H7 (cell line): ENCODE data around the gene GAS2. TPM values are rescaled to one million over a fixed set of nuclear protein-coding genes. Genes with fewer than 3 reads are reported as not detected.

Source experiments
- DNase-seq: peaks from one replicate; pipeline ENCODE4 v3.0.0; 2012
- H3K27me3 ChIP-seq: 2 replicates; pipeline ENCODE4 v1.6.0; 2011; ENCODE audit warnings: mild to moderate bottlenecking, low read length; ENCODE audit not compliant: control insufficient read depth, insufficient read depth
- H3K36me3 ChIP-seq: replicated peaks from 2 replicates; pipeline ENCODE4 v1.5.1; 2011; ENCODE audit warnings: low read length; ENCODE audit not compliant: control insufficient read depth, insufficient read depth
- H3K4me3 ChIP-seq: 2 replicates; pipeline ENCODE4 v1.5.1; 2011; ENCODE audit warnings: low read depth, mild to moderate bottlenecking, control low read depth, low read length, moderate library complexity; ENCODE audit not compliant: insufficient read depth
- total RNA-seq: library from RNA; depleted of rRNA; stranded (reverse); fragments of >200 nt; shearing (Covaris generic); gene quantifications from 2 replicates; pipeline ENCODE4 v1.2.3, GENCODE V29; 2014

Gene GAS2
- total RNA-seq, 1 experiment from 2014 or later = 2.0 TPM

DNA sequence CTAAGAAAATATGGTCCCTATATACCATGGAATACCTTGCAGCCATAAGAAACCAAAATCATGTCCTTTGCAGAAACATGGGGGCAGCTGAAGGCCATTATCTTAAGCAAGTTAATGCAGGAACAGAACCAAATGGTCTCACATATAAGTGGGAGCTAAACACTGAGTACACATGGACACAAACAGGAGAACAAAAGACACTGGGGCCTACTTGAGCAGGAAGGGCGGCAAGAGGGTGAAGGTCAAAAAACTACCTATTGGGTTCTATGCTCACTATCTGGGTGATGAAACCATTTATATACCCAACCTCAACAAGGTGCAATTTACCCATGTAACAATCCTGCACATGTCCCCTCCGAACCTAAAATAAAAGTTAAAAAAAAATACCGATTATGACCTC, 22.5 kb downstream of the GAS2 start:
- Histone ChIP-seq H3K27me3 (no peaks in the 10 kb centered on the region), H3K4me3 (no peak overlapping the region)
- no peak for DNase-seq

GRCh38 chr11:22690257-22690656, 23.8 kb downstream of the GAS2 start:
- Histone ChIP-seq H3K27me3 (no peaks in the 10 kb centered on the region), H3K36me3 (no peaks in the 10 kb centered on the region), H3K4me3 (no peak overlapping the region)
- no peak for DNase-seq

More for the DNA sequence above, 22.5 kb downstream of the GAS2 start:
- no peaks in the 10 kb centered on the region for H3K36me3 ChIP-seq

- no peaks in the 10 kb centered on the region for H3K36me3 ChIP-seq
- no peaks in the 10 kb centered on the region for H3K27me3 ChIP-seq
- no peak overlapping the region for H3K4me3 ChIP-seq
- no peak for DNase-seq
Measured at GRCh38 chr11:22690871-22691270, 24.5 kb downstream of the GAS2 start.

DNA sequence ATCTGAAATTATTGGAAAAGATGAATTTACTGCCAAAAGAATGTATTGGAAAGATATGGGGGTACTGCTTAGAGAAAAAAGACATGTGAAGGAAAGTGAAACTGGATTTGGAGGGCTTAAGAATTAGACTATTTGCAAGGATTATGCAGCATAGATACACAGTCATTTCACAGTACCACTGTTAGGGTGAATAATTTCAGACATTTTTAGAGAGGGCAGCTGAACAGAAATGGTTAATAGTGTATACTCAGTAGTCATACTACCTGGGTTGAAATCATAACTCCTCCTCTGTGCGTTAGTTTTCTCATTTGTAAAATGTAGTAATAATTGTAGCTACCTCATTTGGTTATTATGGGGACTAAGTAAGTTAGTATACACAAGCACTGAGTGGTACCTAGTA, 33.0 kb downstream of the GAS2 start:
- Histone ChIP-seq H3K27me3 (no peaks in the 10 kb centered on the region), H3K36me3 (no peaks in the 10 kb centered on the region), H3K4me3 (no peak overlapping the region)
- no peak for DNase-seq

DNA sequence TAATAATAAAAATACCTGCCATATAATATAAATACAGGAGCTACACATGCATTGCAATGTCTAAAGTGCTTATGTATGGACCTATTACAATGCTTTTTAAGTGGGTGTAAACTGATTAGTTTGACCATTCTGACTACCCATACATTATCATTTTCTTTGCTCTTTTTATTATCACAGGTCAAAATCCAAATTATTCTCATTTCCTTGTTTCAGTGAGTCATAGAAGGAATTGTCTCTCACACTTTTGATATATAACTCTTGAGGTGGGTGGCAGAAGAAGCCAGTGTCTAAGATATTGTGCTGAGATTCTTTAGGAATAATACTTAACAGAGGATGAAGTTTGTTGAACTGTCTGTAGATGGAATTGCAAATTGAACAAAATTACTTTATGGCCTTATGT, 35.6 kb downstream of the GAS2 start:
- DNase-seq = no peak
- no peaks in the 10 kb centered on the region for H3K36me3 ChIP-seq
- H3K27me3 ChIP-seq = no peaks in the 10 kb centered on the region
- H3K4me3 ChIP-seq = no peak overlapping the region

GRCh38 chr11:22703040-22703439, 36.6 kb downstream of the GAS2 start:
- Histone ChIP-seq H3K4me3 (no peak overlapping the region), H3K27me3 (no peaks in the 10 kb centered on the region), H3K36me3 (no peaks in the 10 kb centered on the region)
- DNase-seq = no peak

- no peak for DNase-seq
- H3K27me3 ChIP-seq = no peaks in the 10 kb centered on the region
- no peak overlapping the region for H3K4me3 ChIP-seq
- no peaks in the 10 kb centered on the region for H3K36me3 ChIP-seq
Measured at GRCh38 chr11:22703591-22703990, 37.2 kb downstream of the GAS2 start.

DNA sequence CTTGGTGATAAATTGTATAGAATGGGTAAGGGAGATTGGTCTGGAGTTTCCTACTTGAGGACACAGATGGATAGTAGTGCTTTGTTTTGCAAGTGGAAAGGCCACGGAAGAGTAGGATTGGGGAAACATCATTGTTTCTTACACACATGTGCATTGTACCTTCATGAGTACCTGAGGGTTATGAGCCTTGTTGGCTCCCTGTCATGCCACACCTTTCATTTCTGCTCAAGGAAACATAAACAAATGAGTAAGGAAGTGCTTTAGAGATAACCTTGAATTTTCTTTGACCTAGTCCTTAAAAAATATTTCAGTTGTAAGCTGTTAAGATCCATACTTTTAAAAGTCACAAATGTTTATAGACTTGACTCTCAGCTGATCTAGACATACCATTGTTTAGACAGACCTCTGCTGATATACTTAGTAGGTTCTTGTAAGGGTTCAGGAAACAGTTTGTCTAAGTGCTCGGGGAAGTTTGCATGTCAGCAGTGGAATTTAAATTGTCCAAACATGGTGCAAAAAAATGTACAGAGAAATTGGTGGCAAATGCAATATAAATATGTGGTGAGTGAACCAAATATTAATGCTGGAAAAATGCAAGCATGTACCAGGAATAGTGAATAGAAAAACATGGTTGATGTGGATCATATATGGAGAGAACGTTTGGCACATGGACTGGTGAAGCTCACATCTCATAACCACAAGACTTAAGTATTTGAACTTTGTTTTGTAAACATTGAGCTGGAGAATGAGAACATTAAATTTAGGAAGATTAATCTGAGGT, 40.9 kb downstream of the GAS2 start:
- Histone ChIP-seq H3K27me3 (no peaks in the 10 kb centered on the region), H3K4me3 (no peak overlapping the region), H3K36me3 (no peaks in the 10 kb centered on the region)
- DNase-seq = no peak

DNA sequence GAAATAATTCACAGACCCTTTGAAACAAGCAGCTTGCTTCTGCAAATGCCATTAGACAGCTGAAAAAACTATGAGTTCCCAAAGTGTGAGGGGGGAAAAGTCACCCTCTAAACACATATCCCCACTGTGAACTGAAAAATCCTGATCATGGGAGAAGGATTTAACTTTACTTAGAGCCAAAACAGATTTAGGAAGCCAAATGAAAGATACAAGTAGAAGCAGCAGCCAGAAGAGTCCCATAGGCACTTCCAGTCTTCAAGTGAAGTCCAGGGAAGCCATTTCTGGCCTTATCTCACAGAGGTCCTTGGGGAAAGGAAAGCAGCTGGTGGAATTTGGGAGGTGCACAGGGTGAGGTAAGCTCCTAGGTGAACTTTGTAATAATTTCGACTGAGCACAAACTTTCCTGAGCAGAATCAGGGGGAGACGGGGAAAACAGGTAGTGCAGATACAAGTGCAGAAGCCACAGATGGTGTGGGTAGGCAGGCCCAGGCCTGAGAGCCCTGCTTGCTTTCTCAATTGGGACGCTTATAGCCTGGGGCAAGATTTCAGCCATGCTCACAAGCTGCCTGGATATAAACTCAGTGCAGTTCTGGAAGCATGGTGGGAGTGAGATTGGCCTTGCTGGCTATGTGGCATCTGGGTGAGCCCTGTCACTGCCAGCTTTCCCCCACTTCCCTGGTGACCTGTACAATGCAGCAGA, 44.8 kb downstream of the GAS2 start:
- Histone ChIP-seq H3K4me3 (no peak overlapping the region), H3K27me3 (no peaks in the 10 kb centered on the region), H3K36me3 (no peaks in the 10 kb centered on the region)
- DNase-seq = no peak

DNA sequence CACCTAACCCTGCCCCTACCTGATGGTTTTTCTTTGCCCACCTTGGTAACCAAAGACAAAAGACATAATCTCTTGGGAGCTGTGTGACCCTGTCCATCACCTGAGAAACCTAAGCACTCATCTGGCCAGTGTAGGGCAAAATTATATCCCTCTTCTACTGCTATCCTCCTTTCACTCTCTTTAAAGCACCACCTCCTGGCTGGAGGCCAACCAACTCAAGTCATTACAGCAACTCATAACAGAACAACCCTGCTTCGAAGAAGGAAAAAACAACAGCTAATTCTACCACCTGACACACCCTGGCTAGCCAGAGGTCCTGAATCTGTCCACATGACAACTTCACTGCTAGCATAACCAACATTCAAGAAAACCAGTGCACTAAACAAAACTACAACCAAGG, 45.5 kb downstream of the GAS2 start:
- Histone ChIP-seq H3K4me3 (no peak overlapping the region), H3K36me3 (no peaks in the 10 kb centered on the region), H3K27me3 (no peaks in the 10 kb centered on the region)
- DNase-seq = no peak

- H3K27me3 ChIP-seq = no peaks in the 10 kb centered on the region
- no peak for DNase-seq
- H3K4me3 ChIP-seq = no peak overlapping the region
- H3K36me3 ChIP-seq = no peaks in the 10 kb centered on the region
Measured at GRCh38 chr11:22713336-22713735, 46.9 kb downstream of the GAS2 start.

DNA sequence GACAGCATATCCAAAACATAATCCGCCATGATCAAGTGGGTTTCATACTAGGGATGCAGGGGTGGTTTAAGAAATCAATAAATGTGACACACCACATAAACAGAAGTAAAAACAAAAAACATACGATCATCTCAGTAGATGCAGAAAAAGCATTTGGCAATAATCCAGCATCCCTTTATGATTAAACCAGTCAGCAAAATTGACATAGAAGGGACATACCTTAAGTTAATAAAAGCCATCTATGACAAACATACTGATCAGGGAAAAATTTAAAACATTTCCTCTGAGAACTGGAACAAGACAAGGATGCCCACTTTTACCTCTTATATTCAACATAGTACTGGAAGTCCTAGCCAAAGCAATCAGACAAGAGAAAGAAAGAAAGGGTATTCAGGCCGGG, 49.6 kb downstream of the GAS2 start:
- Histone ChIP-seq H3K36me3 (no peaks in the 10 kb centered on the region), H3K4me3 (no peak overlapping the region), H3K27me3 (no peaks in the 10 kb centered on the region)
- no peak for DNase-seq

GRCh38 chr11:22720457-22720856, 54.0 kb downstream of the GAS2 start:
- no peak for DNase-seq
- Histone ChIP-seq H3K27me3 (no peaks in the 10 kb centered on the region), H3K36me3 (no peaks in the 10 kb centered on the region), H3K4me3 (no peak overlapping the region)

- H3K4me3 ChIP-seq = no peak overlapping the region
- no peaks in the 10 kb centered on the region for H3K36me3 ChIP-seq
- no peaks in the 10 kb centered on the region for H3K27me3 ChIP-seq
- DNase-seq = no peak
Measured at GRCh38 chr11:22723274-22723673, 56.9 kb downstream of the GAS2 start.

GRCh38 chr11:22725079-22725478, 58.7 kb downstream of the GAS2 start:
- Histone ChIP-seq H3K36me3 (no peaks in the 10 kb centered on the region), H3K4me3 (no peak overlapping the region), H3K27me3 (no peaks in the 10 kb centered on the region)
- no peak for DNase-seq
